WTC11 (cell line): ENCODE measurements around the gene NMUR1. TPM values are rescaled to one million over a fixed set of nuclear protein-coding genes. Genes with fewer than 3 reads are reported as not detected.

Source experiments
- ATAC-seq: fragments of 200-7000 bp; cut with Tn5 transposase; 2 replicates; pipeline ENCODE4 v1.10.0; 2021; ENCODE audit warnings: mild to moderate bottlenecking, moderate library complexity
- CTCF ChIA-PET: fragments of 300-600 bp; sonication (Branson Sonifier 250); formaldehyde crosslinking; loops from one replicate; lab custom pipeline; 2021; ENCODE audit warnings: antibody characterized with exemption; lab: Charles Lee
- POLR2A ChIA-PET: fragments of 350-600 bp; sonication (Branson Sonifier 250); formaldehyde crosslinking; loops from one replicate; lab custom pipeline; 2021; ENCODE audit warnings: antibody characterized with exemption; lab: Charles Lee
- DNase-seq: peaks from one replicate; pipeline ENCODE4 v3.0.0; 2021; ENCODE audit warnings: low spot score
- H3K27ac Mint-ChIP-seq: 2 replicates; pipeline ENCODE4 v1.8.0; 2021; ENCODE audit warnings: mixed read lengths
- H3K27me3 Mint-ChIP-seq: 2 replicates; pipeline ENCODE4 v1.8.0; 2021; ENCODE audit warnings: low read depth, mild to moderate bottlenecking, moderate library complexity, mixed read lengths
- H3K36me3 Mint-ChIP-seq: 2 replicates; pipeline ENCODE4 v1.8.0; 2021; ENCODE audit warnings: mixed read lengths
- H3K4me1 Mint-ChIP-seq: 2 replicates; pipeline ENCODE4 v1.8.0; 2022; ENCODE audit warnings: mixed read lengths
- H3K4me3 Mint-ChIP-seq: 2 replicates; pipeline ENCODE4 v1.8.0; 2021; ENCODE audit warnings: mild to moderate bottlenecking, moderate library complexity, mixed read lengths
- H3K9me3 Mint-ChIP-seq: 2 replicates; pipeline ENCODE4 v1.8.0; 2021; ENCODE audit warnings: mixed read lengths
- CREB1 ChIP-seq: sonication (generic); formaldehyde crosslinking; IDR thresholded peaks from 2 replicates; pipeline ENCODE4 v1.8.0; 2023; ENCODE audit warnings: mild to moderate bottlenecking, missing genetic modification reagents
- CREM ChIP-seq: sonication (generic); formaldehyde crosslinking; IDR thresholded peaks from 2 replicates; pipeline ENCODE4 v1.8.1; 2022; ENCODE audit warnings: mild to moderate bottlenecking, missing genetic modification reagents, moderate library complexity
- FOXJ3 ChIP-seq: sonication (generic); formaldehyde crosslinking; IDR thresholded peaks from 2 replicates; pipeline ENCODE4 v1.9.0; 2021; ENCODE audit warnings: missing genetic modification reagents, mild to moderate bottlenecking, borderline replicate concordance
- FOXP1 ChIP-seq: sonication (generic); formaldehyde crosslinking; IDR thresholded peaks from 2 replicates; pipeline ENCODE4 v1.8.0; 2022; ENCODE audit warnings: missing genetic modification reagents, mild to moderate bottlenecking, moderate library complexity, borderline replicate concordance
- GRHL2 ChIP-seq: fragments of 250-450 bp; sonication (Bioruptor Pico); IDR thresholded peaks from 2 replicates; pipeline ENCODE4 v1.8.0; 2022; ENCODE audit warnings: mild to moderate bottlenecking, moderate library complexity; ENCODE audit not compliant: insufficient replicate concordance, severe bottlenecking
- GTF2I ChIP-seq: fragments of 250-450 bp; sonication (Bioruptor Pico); conservative IDR thresholded peaks from 2 replicates; pipeline ENCODE4 v1.4.0; 2021; ENCODE audit warnings: mild to moderate bottlenecking
- MXD4 ChIP-seq: fragments of 250-450 bp; sonication (Bioruptor Pico); IDR thresholded peaks from 2 replicates; pipeline ENCODE4 v1.8.0; 2021; ENCODE audit warnings: mild to moderate bottlenecking, moderate library complexity, borderline replicate concordance
- NFYB ChIP-seq: sonication (generic); formaldehyde crosslinking; conservative IDR thresholded peaks from 2 replicates; pipeline ENCODE4 v1.8.0; 2022; ENCODE audit warnings: low read depth, missing genetic modification reagents
- NR2C2 ChIP-seq: sonication (generic); formaldehyde crosslinking; IDR thresholded peaks from 2 replicates; pipeline ENCODE4 v1.8.0; 2022; ENCODE audit warnings: mild to moderate bottlenecking, missing genetic modification reagents
- ZNF121 ChIP-seq: sonication (generic); formaldehyde crosslinking; IDR thresholded peaks from 2 replicates; pipeline ENCODE4 v1.8.0; 2023; ENCODE audit warnings: missing genetic modification reagents
- ZNF263 ChIP-seq: sonication (generic); formaldehyde crosslinking; IDR thresholded peaks from 2 replicates; pipeline ENCODE4 v1.8.1; 2022; ENCODE audit warnings: low read depth, mild to moderate bottlenecking, moderate library complexity, missing genetic modification reagents
- ZNF416 ChIP-seq: fragments of 250-450 bp; sonication (Bioruptor Pico); IDR thresholded peaks from 2 replicates; pipeline ENCODE4 v1.9.0; 2021; ENCODE audit warnings: mild to moderate bottlenecking, inconsistent platforms
- total RNA-seq: library from RNA; stranded (reverse); gene quantifications from 3 replicates; pipeline ENCODE4 v1.2.3, GENCODE V29; 2021
- TF ChIP-seq, protein P1 (sequence below): sonication (generic); formaldehyde crosslinking; IDR thresholded peaks from 2 replicates; pipeline ENCODE4 v1.8.1; 2023; ENCODE audit warnings: mild to moderate bottlenecking, missing genetic modification reagents, moderate library complexity
- TF ChIP-seq, protein P2 (sequence below): sonication (generic); formaldehyde crosslinking; conservative IDR thresholded peaks from 2 replicates; pipeline ENCODE4 v1.8.1; 2023; ENCODE audit warnings: mild to moderate bottlenecking, low read depth, missing genetic modification reagents, moderate library complexity
- TF ChIP-seq, protein P3 (sequence below): fragments of 250-450 bp; sonication (Bioruptor Pico); IDR thresholded peaks from 2 replicates; pipeline ENCODE4 v1.9.0; 2021; ENCODE audit warnings: mild to moderate bottlenecking
- TF ChIP-seq, protein P4 (sequence below): sonication (generic); formaldehyde crosslinking; IDR thresholded peaks from 2 replicates; pipeline ENCODE4 v1.8.1; 2022; ENCODE audit warnings: low read depth, missing genetic modification reagents, borderline replicate concordance
- TF ChIP-seq, protein P5 (sequence below): sonication (generic); formaldehyde crosslinking; IDR thresholded peaks from 2 replicates; pipeline ENCODE4 v1.8.1; 2023; ENCODE audit warnings: mild to moderate bottlenecking, missing genetic modification reagents, borderline replicate concordance
- TF ChIP-seq, protein P6 (sequence below): sonication (generic); formaldehyde crosslinking; IDR thresholded peaks from 2 replicates; pipeline ENCODE4 v1.8.1; 2022; ENCODE audit warnings: low read depth, mild to moderate bottlenecking, moderate library complexity, missing genetic modification reagents, borderline replicate concordance
- TF ChIP-seq, protein P7 (sequence below): sonication (generic); formaldehyde crosslinking; IDR thresholded peaks from 2 replicates; pipeline ENCODE4 v1.8.1; 2023; ENCODE audit warnings: mild to moderate bottlenecking, missing genetic modification reagents

Gene NMUR1
- total RNA-seq, 1 experiment from 2014 or later = 0.42 TPM

DNA sequence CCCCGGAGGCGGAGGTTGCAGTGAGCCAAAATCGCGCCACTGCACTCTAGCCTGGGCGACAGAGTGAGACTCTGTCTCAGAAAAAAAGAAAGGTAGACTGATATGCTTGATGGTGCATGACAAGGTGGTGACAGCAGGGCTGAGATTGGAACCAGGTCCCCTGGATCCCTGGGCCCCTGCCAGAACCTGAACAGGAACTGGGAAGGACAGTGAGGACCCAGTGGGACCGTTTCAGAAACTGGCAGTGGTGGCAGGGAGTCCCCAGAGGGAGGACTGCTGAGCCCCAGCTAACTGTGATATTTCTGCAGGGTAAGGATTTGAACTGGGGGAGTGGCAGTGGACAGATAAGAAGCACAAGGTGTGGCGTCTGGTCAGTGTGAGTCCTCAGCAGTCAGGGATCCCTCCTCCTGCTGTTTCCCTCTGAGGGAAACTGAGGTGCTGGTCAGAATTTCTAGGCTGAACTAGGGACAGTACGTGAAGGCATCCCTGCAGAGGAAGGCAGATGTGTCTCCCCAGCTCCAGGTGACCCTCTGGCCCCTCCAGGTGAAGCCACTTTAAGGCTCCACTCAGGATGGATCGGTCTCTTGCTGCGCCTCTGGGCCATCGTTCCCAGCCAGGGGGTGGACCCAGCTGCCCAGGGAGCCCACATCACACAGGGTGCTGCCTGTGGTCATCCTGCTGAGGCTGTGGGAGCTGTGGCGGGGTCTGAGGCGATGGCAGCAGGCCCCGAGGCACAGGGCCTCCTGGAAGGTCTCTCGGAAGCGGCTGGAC lies 5.6 kb downstream of the NMUR1 start:
- Mint-ChIP-seq H3K4me1 (peaks cover 8% of the 10 kb centered on the region), H3K27ac (no peak overlapping the region), H3K4me3 (no peak overlapping the region), H3K36me3 (no peaks in the 10 kb centered on the region), H3K9me3 (no peaks in the 10 kb centered on the region), H3K27me3 (peaks cover 21% of the 10 kb centered on the region)
- TF ChIP-seq ZNF263 (no peak), NFYB (CRISPR knock-in tag) (no peak), ZNF416 (no peak), GRHL2 (no peak), GTF2I (CRISPR knock-in tag) (no peak), FOXJ3 (CRISPR knock-in tag) (no peak), CREB1 (CRISPR knock-in tag) (no peak), NR2C2 (CRISPR knock-in tag) (no peak), CREM (no peak), MXD4 (CRISPR knock-in tag) (no peak), ZNF121 (CRISPR knock-in tag) (no peak), FOXP1 (CRISPR knock-in tag) (no peak)
- TF ChIP-seq, protein P1, sequence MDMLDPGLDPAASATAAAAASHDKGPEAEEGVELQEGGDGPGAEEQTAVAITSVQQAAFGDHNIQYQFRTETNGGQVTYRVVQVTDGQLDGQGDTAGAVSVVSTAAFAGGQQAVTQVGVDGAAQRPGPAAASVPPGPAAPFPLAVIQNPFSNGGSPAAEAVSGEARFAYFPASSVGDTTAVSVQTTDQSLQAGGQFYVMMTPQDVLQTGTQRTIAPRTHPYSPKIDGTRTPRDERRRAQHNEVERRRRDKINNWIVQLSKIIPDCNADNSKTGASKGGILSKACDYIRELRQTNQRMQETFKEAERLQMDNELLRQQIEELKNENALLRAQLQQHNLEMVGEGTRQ (CRISPR knock-in tag) = no peak
- TF ChIP-seq, protein P2, sequence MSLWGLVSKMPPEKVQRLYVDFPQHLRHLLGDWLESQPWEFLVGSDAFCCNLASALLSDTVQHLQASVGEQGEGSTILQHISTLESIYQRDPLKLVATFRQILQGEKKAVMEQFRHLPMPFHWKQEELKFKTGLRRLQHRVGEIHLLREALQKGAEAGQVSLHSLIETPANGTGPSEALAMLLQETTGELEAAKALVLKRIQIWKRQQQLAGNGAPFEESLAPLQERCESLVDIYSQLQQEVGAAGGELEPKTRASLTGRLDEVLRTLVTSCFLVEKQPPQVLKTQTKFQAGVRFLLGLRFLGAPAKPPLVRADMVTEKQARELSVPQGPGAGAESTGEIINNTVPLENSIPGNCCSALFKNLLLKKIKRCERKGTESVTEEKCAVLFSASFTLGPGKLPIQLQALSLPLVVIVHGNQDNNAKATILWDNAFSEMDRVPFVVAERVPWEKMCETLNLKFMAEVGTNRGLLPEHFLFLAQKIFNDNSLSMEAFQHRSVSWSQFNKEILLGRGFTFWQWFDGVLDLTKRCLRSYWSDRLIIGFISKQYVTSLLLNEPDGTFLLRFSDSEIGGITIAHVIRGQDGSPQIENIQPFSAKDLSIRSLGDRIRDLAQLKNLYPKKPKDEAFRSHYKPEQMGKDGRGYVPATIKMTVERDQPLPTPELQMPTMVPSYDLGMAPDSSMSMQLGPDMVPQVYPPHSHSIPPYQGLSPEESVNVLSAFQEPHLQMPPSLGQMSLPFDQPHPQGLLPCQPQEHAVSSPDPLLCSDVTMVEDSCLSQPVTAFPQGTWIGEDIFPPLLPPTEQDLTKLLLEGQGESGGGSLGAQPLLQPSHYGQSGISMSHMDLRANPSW (CRISPR knock-in tag) = no peak
- TF ChIP-seq, protein P3, sequence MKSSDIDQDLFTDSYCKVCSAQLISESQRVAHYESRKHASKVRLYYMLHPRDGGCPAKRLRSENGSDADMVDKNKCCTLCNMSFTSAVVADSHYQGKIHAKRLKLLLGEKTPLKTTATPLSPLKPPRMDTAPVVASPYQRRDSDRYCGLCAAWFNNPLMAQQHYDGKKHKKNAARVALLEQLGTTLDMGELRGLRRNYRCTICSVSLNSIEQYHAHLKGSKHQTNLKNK (CRISPR knock-in tag) = no peak
- TF ChIP-seq, protein P4, sequence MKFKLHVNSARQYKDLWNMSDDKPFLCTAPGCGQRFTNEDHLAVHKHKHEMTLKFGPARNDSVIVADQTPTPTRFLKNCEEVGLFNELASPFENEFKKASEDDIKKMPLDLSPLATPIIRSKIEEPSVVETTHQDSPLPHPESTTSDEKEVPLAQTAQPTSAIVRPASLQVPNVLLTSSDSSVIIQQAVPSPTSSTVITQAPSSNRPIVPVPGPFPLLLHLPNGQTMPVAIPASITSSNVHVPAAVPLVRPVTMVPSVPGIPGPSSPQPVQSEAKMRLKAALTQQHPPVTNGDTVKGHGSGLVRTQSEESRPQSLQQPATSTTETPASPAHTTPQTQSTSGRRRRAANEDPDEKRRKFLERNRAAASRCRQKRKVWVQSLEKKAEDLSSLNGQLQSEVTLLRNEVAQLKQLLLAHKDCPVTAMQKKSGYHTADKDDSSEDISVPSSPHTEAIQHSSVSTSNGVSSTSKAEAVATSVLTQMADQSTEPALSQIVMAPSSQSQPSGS (CRISPR knock-in tag) = no peak
- TF ChIP-seq, protein P5, sequence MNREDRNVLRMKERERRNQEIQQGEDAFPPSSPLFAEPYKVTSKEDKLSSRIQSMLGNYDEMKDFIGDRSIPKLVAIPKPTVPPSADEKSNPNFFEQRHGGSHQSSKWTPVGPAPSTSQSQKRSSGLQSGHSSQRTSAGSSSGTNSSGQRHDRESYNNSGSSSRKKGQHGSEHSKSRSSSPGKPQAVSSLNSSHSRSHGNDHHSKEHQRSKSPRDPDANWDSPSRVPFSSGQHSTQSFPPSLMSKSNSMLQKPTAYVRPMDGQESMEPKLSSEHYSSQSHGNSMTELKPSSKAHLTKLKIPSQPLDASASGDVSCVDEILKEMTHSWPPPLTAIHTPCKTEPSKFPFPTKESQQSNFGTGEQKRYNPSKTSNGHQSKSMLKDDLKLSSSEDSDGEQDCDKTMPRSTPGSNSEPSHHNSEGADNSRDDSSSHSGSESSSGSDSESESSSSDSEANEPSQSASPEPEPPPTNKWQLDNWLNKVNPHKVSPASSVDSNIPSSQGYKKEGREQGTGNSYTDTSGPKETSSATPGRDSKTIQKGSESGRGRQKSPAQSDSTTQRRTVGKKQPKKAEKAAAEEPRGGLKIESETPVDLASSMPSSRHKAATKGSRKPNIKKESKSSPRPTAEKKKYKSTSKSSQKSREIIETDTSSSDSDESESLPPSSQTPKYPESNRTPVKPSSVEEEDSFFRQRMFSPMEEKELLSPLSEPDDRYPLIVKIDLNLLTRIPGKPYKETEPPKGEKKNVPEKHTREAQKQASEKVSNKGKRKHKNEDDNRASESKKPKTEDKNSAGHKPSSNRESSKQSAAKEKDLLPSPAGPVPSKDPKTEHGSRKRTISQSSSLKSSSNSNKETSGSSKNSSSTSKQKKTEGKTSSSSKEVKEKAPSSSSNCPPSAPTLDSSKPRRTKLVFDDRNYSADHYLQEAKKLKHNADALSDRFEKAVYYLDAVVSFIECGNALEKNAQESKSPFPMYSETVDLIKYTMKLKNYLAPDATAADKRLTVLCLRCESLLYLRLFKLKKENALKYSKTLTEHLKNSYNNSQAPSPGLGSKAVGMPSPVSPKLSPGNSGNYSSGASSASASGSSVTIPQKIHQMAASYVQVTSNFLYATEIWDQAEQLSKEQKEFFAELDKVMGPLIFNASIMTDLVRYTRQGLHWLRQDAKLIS = no peak
- TF ChIP-seq, protein P6, sequence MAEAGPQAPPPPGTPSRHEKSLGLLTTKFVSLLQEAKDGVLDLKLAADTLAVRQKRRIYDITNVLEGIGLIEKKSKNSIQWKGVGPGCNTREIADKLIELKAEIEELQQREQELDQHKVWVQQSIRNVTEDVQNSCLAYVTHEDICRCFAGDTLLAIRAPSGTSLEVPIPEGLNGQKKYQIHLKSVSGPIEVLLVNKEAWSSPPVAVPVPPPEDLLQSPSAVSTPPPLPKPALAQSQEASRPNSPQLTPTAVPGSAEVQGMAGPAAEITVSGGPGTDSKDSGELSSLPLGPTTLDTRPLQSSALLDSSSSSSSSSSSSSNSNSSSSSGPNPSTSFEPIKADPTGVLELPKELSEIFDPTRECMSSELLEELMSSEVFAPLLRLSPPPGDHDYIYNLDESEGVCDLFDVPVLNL = no peak
- TF ChIP-seq, protein P7, sequence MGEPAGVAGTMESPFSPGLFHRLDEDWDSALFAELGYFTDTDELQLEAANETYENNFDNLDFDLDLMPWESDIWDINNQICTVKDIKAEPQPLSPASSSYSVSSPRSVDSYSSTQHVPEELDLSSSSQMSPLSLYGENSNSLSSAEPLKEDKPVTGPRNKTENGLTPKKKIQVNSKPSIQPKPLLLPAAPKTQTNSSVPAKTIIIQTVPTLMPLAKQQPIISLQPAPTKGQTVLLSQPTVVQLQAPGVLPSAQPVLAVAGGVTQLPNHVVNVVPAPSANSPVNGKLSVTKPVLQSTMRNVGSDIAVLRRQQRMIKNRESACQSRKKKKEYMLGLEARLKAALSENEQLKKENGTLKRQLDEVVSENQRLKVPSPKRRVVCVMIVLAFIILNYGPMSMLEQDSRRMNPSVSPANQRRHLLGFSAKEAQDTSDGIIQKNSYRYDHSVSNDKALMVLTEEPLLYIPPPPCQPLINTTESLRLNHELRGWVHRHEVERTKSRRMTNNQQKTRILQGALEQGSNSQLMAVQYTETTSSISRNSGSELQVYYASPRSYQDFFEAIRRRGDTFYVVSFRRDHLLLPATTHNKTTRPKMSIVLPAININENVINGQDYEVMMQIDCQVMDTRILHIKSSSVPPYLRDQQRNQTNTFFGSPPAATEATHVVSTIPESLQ (CRISPR knock-in tag) = no peak
- no peak for DNase-seq
- ChIA-PET CTCF (interaction anchor here (0.6 to 1.7 kb wide), 2 partner anchors 17 to 181 kb away, joined by 3 to 5 read pairs; no protein-coding TSS in a partner anchor), POLR2A (no interaction called here)
- no peak for ATAC-seq
